Smooth muscle cell (in vitro differentiated cells): ENCODE measurements around the gene GFY. TPM values are rescaled to one million over a fixed set of nuclear protein-coding genes. Genes with fewer than 3 reads are reported as not detected.

Source experiments
- DNase-seq: peaks from one replicate; lab custom pipeline; 2025; ENCODE audit not compliant: unreplicated experiment; lab: John Stamatoyannopoulos, UW
- H2AFZ ChIP-seq: fragments of 200-600 bp; sonication (generic); 2 replicates; pipeline ENCODE4 v1.6.0; 2016; ENCODE audit warnings: antibody characterized with exemption, low read depth, mild to moderate bottlenecking
- H3F3A ChIP-seq: fragments of 200-600 bp; sonication (generic); 2 replicates; pipeline ENCODE4 v1.6.0; 2017; ENCODE audit warnings: antibody characterized with exemption, low read depth
- H3K27ac ChIP-seq: fragments of 200-600 bp; sonication (generic); 2 replicates; pipeline ENCODE4 v1.5.1; 2016; ENCODE audit warnings: low read depth, mild to moderate bottlenecking
- H3K27me3 ChIP-seq: fragments of 200-600 bp; sonication (generic); 2 replicates; pipeline ENCODE4 v1.6.1; 2016; ENCODE audit warnings: low read depth, mild to moderate bottlenecking
- H3K36me3 ChIP-seq: fragments of 200-600 bp; sonication (generic); 2 replicates; pipeline ENCODE4 v1.5.1; 2016; ENCODE audit warnings: low read depth
- H3K4me1 ChIP-seq: fragments of 200-600 bp; sonication (generic); 2 replicates; pipeline ENCODE4 v1.5.1; 2016; ENCODE audit warnings: low read depth
- H3K4me2 ChIP-seq: fragments of 200-600 bp; sonication (generic); 2 replicates; pipeline ENCODE4 v1.6.0; 2016; ENCODE audit warnings: mild to moderate bottlenecking
- H3K4me3 ChIP-seq: fragments of 200-600 bp; sonication (generic); 2 replicates; pipeline ENCODE4 v1.5.1; 2016; ENCODE audit warnings: mild to moderate bottlenecking
- H3K79me2 ChIP-seq: fragments of 200-600 bp; sonication (generic); 2 replicates; pipeline ENCODE4 v1.6.0; 2016; ENCODE audit warnings: low read depth, mild to moderate bottlenecking
- H3K9ac ChIP-seq: fragments of 200-600 bp; sonication (generic); 2 replicates; pipeline ENCODE4 v1.6.0; 2016; ENCODE audit warnings: low read depth
- H3K9me3 ChIP-seq: fragments of 200-600 bp; sonication (generic); replicated peaks from 2 replicates; pipeline ENCODE4 v1.5.1; 2016; ENCODE audit warnings: low read depth
- H4K20me1 ChIP-seq: fragments of 200-600 bp; sonication (generic); 2 replicates; pipeline ENCODE4 v1.6.0; 2016; ENCODE audit warnings: low read depth
- WGBS: methylation state at CpG from one replicate; pipeline ENCODE4 v1.1.7; 2016; ENCODE audit warnings: low lambda C conversion rate; 5-methylcytosine and 5-hydroxymethylcytosine counted together
- polyA plus RNA-seq: library from polyadenylated mRNA; unstranded; fragments of >200 nt; fragmentation: Nextera tagmentation; extraction: Ambion mirVana; gene quantifications from 2 replicates; pipeline ENCODE4 v1.2.1, GENCODE V29; 2016
- total RNA-seq: library from RNA; depleted of rRNA; stranded (reverse); fragments of >200 nt; gene quantifications from 2 replicates; pipeline ENCODE4 v1.2.3, GENCODE V29; 2014
- TF ChIP-seq, protein P1 (sequence below): fragments of 200-600 bp; sonication (generic); IDR thresholded peaks from 2 replicates; pipeline ENCODE4 v1.5.1; 2017; ENCODE audit warnings: borderline replicate concordance, mild to moderate bottlenecking, antibody characterized with exemption; ENCODE audit not compliant: insufficient read depth, poor library complexity, severe bottlenecking

The GFY gene
- total and polyA plus RNA-seq, 2 experiments from 2014 or later = not detected

- TF ChIP-seq, protein P1, sequence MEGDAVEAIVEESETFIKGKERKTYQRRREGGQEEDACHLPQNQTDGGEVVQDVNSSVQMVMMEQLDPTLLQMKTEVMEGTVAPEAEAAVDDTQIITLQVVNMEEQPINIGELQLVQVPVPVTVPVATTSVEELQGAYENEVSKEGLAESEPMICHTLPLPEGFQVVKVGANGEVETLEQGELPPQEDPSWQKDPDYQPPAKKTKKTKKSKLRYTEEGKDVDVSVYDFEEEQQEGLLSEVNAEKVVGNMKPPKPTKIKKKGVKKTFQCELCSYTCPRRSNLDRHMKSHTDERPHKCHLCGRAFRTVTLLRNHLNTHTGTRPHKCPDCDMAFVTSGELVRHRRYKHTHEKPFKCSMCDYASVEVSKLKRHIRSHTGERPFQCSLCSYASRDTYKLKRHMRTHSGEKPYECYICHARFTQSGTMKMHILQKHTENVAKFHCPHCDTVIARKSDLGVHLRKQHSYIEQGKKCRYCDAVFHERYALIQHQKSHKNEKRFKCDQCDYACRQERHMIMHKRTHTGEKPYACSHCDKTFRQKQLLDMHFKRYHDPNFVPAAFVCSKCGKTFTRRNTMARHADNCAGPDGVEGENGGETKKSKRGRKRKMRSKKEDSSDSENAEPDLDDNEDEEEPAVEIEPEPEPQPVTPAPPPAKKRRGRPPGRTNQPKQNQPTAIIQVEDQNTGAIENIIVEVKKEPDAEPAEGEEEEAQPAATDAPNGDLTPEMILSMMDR = no peak
- no peak for DNase-seq
- 97% methylated on average over 37 of the region's 37 CpGs for WGBS
- Histone ChIP-seq H3K4me1 (no peaks in the 10 kb centered on the region), H3K9ac (no peak overlapping the region), H3F3A (no peaks in the 10 kb centered on the region), H3K27me3 (no peaks in the 10 kb centered on the region), H3K27ac (no peak overlapping the region), H3K36me3 (no peaks in the 10 kb centered on the region), H2AFZ (no peak overlapping the region), H3K9me3 (no peaks in the 10 kb centered on the region), H4K20me1 (no peaks in the 10 kb centered on the region), H3K4me2 (no peak overlapping the region), H3K4me3 (no peak overlapping the region), H3K79me2 (no peaks in the 10 kb centered on the region)
Measured at GRCh38 chr19:49461656-49462055, 36.5 kb downstream of the GFY start.

DNA sequence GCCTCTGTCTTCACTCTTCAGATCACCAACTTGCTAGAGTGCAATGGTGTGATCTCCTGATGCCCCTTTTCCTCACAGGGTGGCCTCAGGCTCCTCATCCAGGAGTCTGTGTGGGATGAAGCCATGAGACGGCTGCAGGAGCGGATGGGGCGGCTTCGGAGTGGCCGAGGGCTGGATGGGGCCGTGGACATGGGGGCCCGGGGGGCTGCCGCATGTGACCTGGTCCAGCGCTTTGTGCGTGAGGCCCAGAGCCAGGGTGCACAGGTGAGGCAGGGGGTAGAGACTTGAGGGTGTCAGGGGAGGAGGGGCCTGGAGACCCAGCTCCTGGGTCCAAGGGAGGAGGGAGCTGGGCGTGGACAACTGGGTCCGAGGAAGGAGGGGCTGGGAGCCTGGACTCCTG, 37.3 kb downstream of the GFY start:
- 96% methylated on average over 10 of the region's 12 CpGs for WGBS
- no peaks in the 10 kb centered on the region for H3F3A ChIP-seq
- no peak overlapping the region for H3K4me3 ChIP-seq
- no peak overlapping the region for H3K9ac ChIP-seq
- H3K4me1 ChIP-seq = no peaks in the 10 kb centered on the region
- no peak overlapping the region for H3K4me2 ChIP-seq
- TF ChIP-seq, protein P1 = no peak
- DNase-seq = no peak
- H3K79me2 ChIP-seq = no peaks in the 10 kb centered on the region
- no peaks in the 10 kb centered on the region for H3K9me3 ChIP-seq
- H4K20me1 ChIP-seq = no peaks in the 10 kb centered on the region
- H3K36me3 ChIP-seq = no peaks in the 10 kb centered on the region
- no peak overlapping the region for H2AFZ ChIP-seq
- no peak overlapping the region for H3K27ac ChIP-seq
- no peaks in the 10 kb centered on the region for H3K27me3 ChIP-seq

DNA sequence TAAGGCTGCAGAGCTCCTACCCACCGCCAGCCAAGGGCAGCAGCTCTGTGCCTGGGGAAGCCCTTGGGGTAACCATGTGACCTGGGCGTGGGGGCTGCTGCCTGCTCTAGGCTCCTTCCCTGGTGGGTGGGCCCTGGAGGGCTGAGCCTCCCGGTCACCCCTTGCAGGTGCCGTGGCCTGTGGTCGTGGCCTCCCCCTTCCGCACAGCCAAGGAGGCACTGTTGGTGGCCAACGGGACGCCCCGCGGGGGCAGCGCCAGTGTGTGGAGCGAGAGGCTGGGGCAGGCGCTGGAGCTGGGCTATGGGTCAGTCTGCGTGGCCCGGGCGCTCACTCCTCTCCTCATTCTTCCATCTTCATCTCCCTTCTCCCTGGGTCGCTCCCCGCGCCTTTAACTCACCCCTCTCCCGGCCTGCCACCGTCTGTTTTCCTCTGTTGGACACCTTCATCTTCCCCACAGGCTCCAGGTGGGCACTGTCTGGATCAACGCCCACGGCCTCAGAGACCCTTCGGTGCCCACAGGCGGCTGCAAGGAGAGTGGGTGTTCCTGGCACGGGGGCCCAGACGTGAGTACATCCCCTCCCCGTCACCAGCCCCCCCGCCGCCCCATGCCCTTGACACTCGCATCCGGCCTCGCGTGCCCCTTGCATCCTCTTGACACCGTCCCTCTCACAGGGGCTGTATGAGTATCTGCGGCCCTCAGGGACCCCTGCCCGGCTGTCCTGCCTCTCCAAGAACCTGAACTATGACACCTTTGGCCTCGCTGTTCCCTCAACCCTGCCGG, 39.0 kb downstream of the GFY start:
- 94% methylated on average over 36 of the region's 39 CpGs for WGBS
- no peak overlapping the region for H3K27ac ChIP-seq
- TF ChIP-seq, protein P1 = no peak

DNA sequence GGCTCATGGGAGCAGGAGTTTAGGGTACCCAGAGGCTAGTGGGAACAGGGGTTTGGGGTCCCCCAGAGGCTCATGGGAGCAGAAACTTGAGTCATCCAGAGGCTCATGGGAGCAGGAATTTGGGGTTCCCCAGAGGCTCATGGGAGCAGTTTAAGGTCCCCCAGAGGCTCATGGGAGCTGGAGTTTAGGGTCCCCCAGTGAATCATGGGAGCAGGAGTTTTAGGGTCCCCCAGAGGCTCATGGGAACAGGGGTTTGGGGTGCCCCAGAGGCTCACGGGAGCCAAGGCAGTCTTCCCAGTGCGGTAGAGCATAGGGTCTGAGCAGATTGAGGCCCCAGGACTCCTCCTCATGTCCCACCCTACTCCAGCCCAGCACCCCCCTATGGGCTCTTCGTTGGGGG, 40.2 kb downstream of the GFY start:
- no peaks in the 10 kb centered on the region for H4K20me1 ChIP-seq
- no peaks in the 10 kb centered on the region for H3K9me3 ChIP-seq
- 98% methylated on average over 3 of the region's 3 CpGs for WGBS
- H3K36me3 ChIP-seq = no peaks in the 10 kb centered on the region
- no peak overlapping the region for H3K27ac ChIP-seq
- no peaks in the 10 kb centered on the region for H3K27me3 ChIP-seq
- H3K79me2 ChIP-seq = no peaks in the 10 kb centered on the region
- H3K9ac ChIP-seq = no peak overlapping the region
- H3K4me2 ChIP-seq = no peak overlapping the region
- no peak for DNase-seq
- no peak overlapping the region for H3K4me3 ChIP-seq
- TF ChIP-seq, protein P1 = no peak
- no peaks in the 10 kb centered on the region for H3K4me1 ChIP-seq
- H2AFZ ChIP-seq = no peak overlapping the region
- H3F3A ChIP-seq = no peaks in the 10 kb centered on the region

More for the DNA sequence above, 39.0 kb downstream of the GFY start:
- H3K4me3 ChIP-seq = no peak overlapping the region
- no peaks in the 10 kb centered on the region for H3K27me3 ChIP-seq
- H3K9me3 ChIP-seq = no peaks in the 10 kb centered on the region
- no peak overlapping the region for H3K4me2 ChIP-seq
- H2AFZ ChIP-seq = no peak overlapping the region
- H3K36me3 ChIP-seq = no peaks in the 10 kb centered on the region
- no peaks in the 10 kb centered on the region for H3K79me2 ChIP-seq
- no peaks in the 10 kb centered on the region for H3F3A ChIP-seq
- no peak overlapping the region for H3K9ac ChIP-seq
- no peak for DNase-seq
- no peaks in the 10 kb centered on the region for H4K20me1 ChIP-seq
- no peaks in the 10 kb centered on the region for H3K4me1 ChIP-seq
